H9 (cell line): ENCODE data around the gene FBH1. TPM values are rescaled to one million over a fixed set of nuclear protein-coding genes. Genes with fewer than 3 reads are reported as not detected.

ENCODE experiments used
- DNase-seq: peaks from one replicate; pipeline ENCODE4 v3.0.0-alpha.2; 2017
- H2AFZ ChIP-seq: one replicate; pipeline ENCODE4 v1.6.1; 2013; ENCODE audit warnings: mild to moderate bottlenecking, low read length, control low read depth, moderate library complexity
- H2AK5ac ChIP-seq: 2 replicates; pipeline ENCODE4 v1.6.1; 2013; ENCODE audit warnings: low read length, control low read depth, mixed read lengths; ENCODE audit not compliant: insufficient read length
- H2BK120ac ChIP-seq: one replicate; pipeline ENCODE4 v1.6.1; 2013; ENCODE audit warnings: low read depth, mild to moderate bottlenecking, low read length, control low read depth, inconsistent platforms; ENCODE audit not compliant: poor library complexity, severe bottlenecking
- H2BK12ac ChIP-seq: 2 replicates; pipeline ENCODE4 v1.6.1; 2013; ENCODE audit warnings: low read length, control low read depth, mixed read lengths, low read depth; ENCODE audit not compliant: insufficient read length
- H2BK15ac ChIP-seq: 2 replicates; pipeline ENCODE4 v1.6.1; 2013; ENCODE audit warnings: low read depth, low read length, control low read depth
- H2BK20ac ChIP-seq: one replicate; pipeline ENCODE4 v1.6.1; 2013; ENCODE audit warnings: low read depth, mild to moderate bottlenecking, low read length, control low read depth, inconsistent platforms; ENCODE audit not compliant: poor library complexity, severe bottlenecking
- H2BK5ac ChIP-seq: 2 replicates; pipeline ENCODE4 v1.6.1; 2013; ENCODE audit warnings: low read length, control low read depth, mixed read lengths; ENCODE audit not compliant: insufficient read length
- H3K14ac ChIP-seq: 2 replicates; pipeline ENCODE4 v1.6.1; 2013; ENCODE audit warnings: low read length, control low read depth; ENCODE audit not compliant: insufficient read depth
- H3K18ac ChIP-seq: 2 replicates; pipeline ENCODE4 v1.6.1; 2013; ENCODE audit warnings: low read depth, mild to moderate bottlenecking, mixed read lengths, low read length, control low read depth; ENCODE audit not compliant: insufficient read length
- H3K23ac ChIP-seq: 2 replicates; pipeline ENCODE4 v1.6.1; 2013; ENCODE audit warnings: low read length, control low read depth, mixed read lengths, low read depth; ENCODE audit not compliant: insufficient read length
- H3K23me2 ChIP-seq: 2 replicates; pipeline ENCODE4 v1.6.1; 2013; ENCODE audit warnings: low read depth, mild to moderate bottlenecking, mixed read lengths, low read length, control low read depth; ENCODE audit not compliant: insufficient read length, poor library complexity, severe bottlenecking
- H3K27ac ChIP-seq: 2 replicates; pipeline ENCODE4 v1.5.1; 2013; ENCODE audit warnings: low read length, control low read depth, mixed read lengths, low read depth; ENCODE audit not compliant: insufficient read length
- H3K27me3 ChIP-seq: 2 replicates; pipeline ENCODE4 v1.6.1; 2013; ENCODE audit warnings: low read length, control low read depth, inconsistent platforms; ENCODE audit not compliant: insufficient read depth
- H3K4ac ChIP-seq: 2 replicates; pipeline ENCODE4 v1.6.1; 2013; ENCODE audit warnings: low read depth, mild to moderate bottlenecking, control low read depth, inconsistent platforms, low read length, moderate library complexity
- H3K4me1 ChIP-seq: 2 replicates; pipeline ENCODE4 v1.6.1; 2013; ENCODE audit warnings: low read length, control low read depth, inconsistent platforms; ENCODE audit not compliant: insufficient read depth
- H3K4me2 ChIP-seq: 2 replicates; pipeline ENCODE4 v1.6.1; 2013; ENCODE audit warnings: low read length, control low read depth, mixed read lengths; ENCODE audit not compliant: insufficient read length, insufficient read depth
- H3K56ac ChIP-seq: 2 replicates; pipeline ENCODE4 v1.6.1; 2013; ENCODE audit warnings: low read depth, mild to moderate bottlenecking, mixed read lengths, low read length, control low read depth; ENCODE audit not compliant: insufficient read length
- H3K79me1 ChIP-seq: 2 replicates; pipeline ENCODE4 v1.6.1; 2013; ENCODE audit warnings: low read depth, mild to moderate bottlenecking, moderate library complexity, low read length, control low read depth, inconsistent platforms; ENCODE audit not compliant: insufficient read depth, poor library complexity, severe bottlenecking
- H3K79me2 ChIP-seq: 2 replicates; pipeline ENCODE4 v1.6.1; 2013; ENCODE audit warnings: low read length, control low read depth, inconsistent platforms; ENCODE audit not compliant: insufficient read depth
- H3K9ac ChIP-seq: 2 replicates; pipeline ENCODE4 v1.6.1; 2013; ENCODE audit warnings: low read length, control low read depth, mixed read lengths; ENCODE audit not compliant: insufficient read length; ENCODE audit errors: extremely low read depth
- H3K9me3 ChIP-seq: one replicate; pipeline ENCODE4 v1.6.1; 2013; ENCODE audit warnings: low read depth, low read length, inconsistent platforms; ENCODE audit not compliant: control insufficient read depth
- H3T11ph ChIP-seq: one replicate; pipeline ENCODE4 v1.6.1; 2013; ENCODE audit warnings: mild to moderate bottlenecking, low read length, control low read depth, inconsistent platforms
- H4K20me1 ChIP-seq: one replicate; pipeline ENCODE4 v1.6.1; 2013; ENCODE audit not compliant: control insufficient read depth, insufficient read length, insufficient read depth
- H4K5ac ChIP-seq: 2 replicates; pipeline ENCODE4 v1.6.1; 2013; ENCODE audit warnings: low read depth, mild to moderate bottlenecking, mixed read lengths, low read length, control low read depth; ENCODE audit not compliant: insufficient read length
- H4K8ac ChIP-seq: replicated peaks from 2 replicates; pipeline ENCODE4 v1.6.1; 2013; ENCODE audit warnings: low read length, control low read depth, mixed read lengths, low read depth; ENCODE audit not compliant: insufficient read length
- H4K91ac ChIP-seq: 2 replicates; pipeline ENCODE4 v1.6.1; 2013; ENCODE audit warnings: low read depth, mild to moderate bottlenecking, moderate library complexity, mixed read lengths, low read length, control low read depth; ENCODE audit not compliant: insufficient read length
- H3K27ac Mint-ChIP-seq, 3 experiments: 2 replicates in 2 of 3; 3 replicates in 1 of 3; pipeline ENCODE4 v1.8.0; 2020 to 2021; ENCODE audit warnings: mixed read lengths in 3 of 3, mild to moderate bottlenecking in 1 of 3, moderate library complexity in 1 of 3
- H3K27me3 Mint-ChIP-seq: 2 replicates; pipeline ENCODE4 v1.8.0; 2021; ENCODE audit warnings: low read depth, mild to moderate bottlenecking, moderate library complexity, mixed read lengths
- H3K36me3 Mint-ChIP-seq, 3 experiments: 2 replicates in 2 of 3; 3 replicates in 1 of 3; pipeline ENCODE4 v1.8.0; 2020 to 2021; ENCODE audit warnings: low read depth in 3 of 3, mixed read lengths in 3 of 3; ENCODE audit not compliant: insufficient read depth in 1 of 3
- H3K4me1 Mint-ChIP-seq, 2 experiments: 2 replicates each; pipeline ENCODE4 v1.8.0; 2020; ENCODE audit warnings: mixed read lengths in 2 of 2
- H3K4me3 Mint-ChIP-seq, 2 experiments: 2 replicates in 1 of 2; 3 replicates in 1 of 2; pipeline ENCODE4 v1.8.0; 2020 to 2021; ENCODE audit warnings: mild to moderate bottlenecking in 2 of 2, mixed read lengths in 2 of 2, moderate library complexity in 1 of 2
- H3K9me3 Mint-ChIP-seq, 2 experiments: 2 replicates in 1 of 2; 3 replicates in 1 of 2; pipeline ENCODE4 v1.8.0; 2020; ENCODE audit warnings: mild to moderate bottlenecking in 2 of 2, mixed read lengths in 2 of 2, moderate library complexity in 1 of 2
- WGBS: extraction: QIAGEN DNeasy Blood & Tissue Kit; methylation state at CpG from one replicate; pipeline ENCODE4 v1.1.7; 2013; ENCODE audit warnings: missing lambda C conversion rate, low lambda C conversion rate, mixed read lengths; ENCODE audit not compliant: insufficient read length; ENCODE audit errors: extremely low coverage; 5-methylcytosine and 5-hydroxymethylcytosine counted together
- total RNA-seq: library from RNA; stranded (reverse); gene quantifications from 2 replicates; pipeline ENCODE4 v1.2.1, GENCODE V29; 2021
- TF ChIP-seq, protein P1 (sequence below): fragments of 200-600 bp; sonication (generic); conservative IDR thresholded peaks from 3 replicates; pipeline ENCODE4 v1.8.0; 2021; ENCODE audit warnings: antibody characterized with exemption, mild to moderate bottlenecking

Gene FBH1
- total RNA-seq, 1 experiment from 2014 or later: 52.2 TPM

GRCh38 chr10:5885619-5886018, 4.4 kb upstream of the FBH1 start:
- H2BK15ac ChIP-seq: no peak overlapping the region
- peaks cover 6% of the 10 kb centered on the region for H3K23me2 ChIP-seq
- H3K27ac ChIP-seq: no peak overlapping the region
- no peak overlapping the region for H3T11ph ChIP-seq
- no peak overlapping the region for H2AFZ ChIP-seq
- Mint-ChIP-seq H3K27me3 (no peaks in the 10 kb centered on the region), H3K4me1 (peaks cover 17 to 18% of the 10 kb centered on the region in 2 experiments), H3K9me3 (no peaks in the 10 kb centered on the region), H3K36me3 (peaks cover 36 to 58% (median 55%) of the 10 kb centered on the region in 3 experiments), H3K27ac (0 out of 7 replicates have a peak overlapping the region, but pooled peaks of 1 of the 3 experiments have one; percentile 52), H3K4me3 (no peak overlapping the region)
- no peaks in the 10 kb centered on the region for H3K79me1 ChIP-seq
- no peak overlapping the region for H3K56ac ChIP-seq
- no peaks in the 10 kb centered on the region for H4K20me1 ChIP-seq
- H3K79me2 ChIP-seq: no peaks in the 10 kb centered on the region; the same call in 1 of the 2 replicates
- no peaks in the 10 kb centered on the region for H3K27me3 ChIP-seq
- no peak overlapping the region for H2BK5ac ChIP-seq
- no peak overlapping the region for H2AK5ac ChIP-seq
- H4K5ac ChIP-seq: no peak overlapping the region
- no peak overlapping the region for H4K8ac ChIP-seq
- no CpG with 5 or more reads among the region's 5 CpGs for WGBS
- no peak overlapping the region for H3K14ac ChIP-seq
- H3K18ac ChIP-seq: no peak overlapping the region
- H2BK20ac ChIP-seq: no peak overlapping the region
- no peak overlapping the region for H3K23ac ChIP-seq
- no peak overlapping the region for H3K9ac ChIP-seq
- no peak for DNase-seq
- peaks cover 5% of the 10 kb centered on the region; the same call in 1 of the 2 replicates for H3K4me1 ChIP-seq
- H3K4me2 ChIP-seq: no peak overlapping the region
- TF ChIP-seq, protein P1, sequence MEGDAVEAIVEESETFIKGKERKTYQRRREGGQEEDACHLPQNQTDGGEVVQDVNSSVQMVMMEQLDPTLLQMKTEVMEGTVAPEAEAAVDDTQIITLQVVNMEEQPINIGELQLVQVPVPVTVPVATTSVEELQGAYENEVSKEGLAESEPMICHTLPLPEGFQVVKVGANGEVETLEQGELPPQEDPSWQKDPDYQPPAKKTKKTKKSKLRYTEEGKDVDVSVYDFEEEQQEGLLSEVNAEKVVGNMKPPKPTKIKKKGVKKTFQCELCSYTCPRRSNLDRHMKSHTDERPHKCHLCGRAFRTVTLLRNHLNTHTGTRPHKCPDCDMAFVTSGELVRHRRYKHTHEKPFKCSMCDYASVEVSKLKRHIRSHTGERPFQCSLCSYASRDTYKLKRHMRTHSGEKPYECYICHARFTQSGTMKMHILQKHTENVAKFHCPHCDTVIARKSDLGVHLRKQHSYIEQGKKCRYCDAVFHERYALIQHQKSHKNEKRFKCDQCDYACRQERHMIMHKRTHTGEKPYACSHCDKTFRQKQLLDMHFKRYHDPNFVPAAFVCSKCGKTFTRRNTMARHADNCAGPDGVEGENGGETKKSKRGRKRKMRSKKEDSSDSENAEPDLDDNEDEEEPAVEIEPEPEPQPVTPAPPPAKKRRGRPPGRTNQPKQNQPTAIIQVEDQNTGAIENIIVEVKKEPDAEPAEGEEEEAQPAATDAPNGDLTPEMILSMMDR: no peak
- no peak overlapping the region for H2BK120ac ChIP-seq
- H3K9me3 ChIP-seq: no peaks in the 10 kb centered on the region
- no peak overlapping the region for H3K4ac ChIP-seq
- no peak overlapping the region for H2BK12ac ChIP-seq
- no peak overlapping the region for H4K91ac ChIP-seq
